ENCODE results near the gene SLC25A41. TPM values are rescaled to one million over a fixed set of nuclear protein-coding genes. Genes with fewer than 3 reads are reported as not detected.

Gene SLC25A41
- total RNA-seq, 1 experiment from 2014 or later, result 1.4 TPM

DNA sequence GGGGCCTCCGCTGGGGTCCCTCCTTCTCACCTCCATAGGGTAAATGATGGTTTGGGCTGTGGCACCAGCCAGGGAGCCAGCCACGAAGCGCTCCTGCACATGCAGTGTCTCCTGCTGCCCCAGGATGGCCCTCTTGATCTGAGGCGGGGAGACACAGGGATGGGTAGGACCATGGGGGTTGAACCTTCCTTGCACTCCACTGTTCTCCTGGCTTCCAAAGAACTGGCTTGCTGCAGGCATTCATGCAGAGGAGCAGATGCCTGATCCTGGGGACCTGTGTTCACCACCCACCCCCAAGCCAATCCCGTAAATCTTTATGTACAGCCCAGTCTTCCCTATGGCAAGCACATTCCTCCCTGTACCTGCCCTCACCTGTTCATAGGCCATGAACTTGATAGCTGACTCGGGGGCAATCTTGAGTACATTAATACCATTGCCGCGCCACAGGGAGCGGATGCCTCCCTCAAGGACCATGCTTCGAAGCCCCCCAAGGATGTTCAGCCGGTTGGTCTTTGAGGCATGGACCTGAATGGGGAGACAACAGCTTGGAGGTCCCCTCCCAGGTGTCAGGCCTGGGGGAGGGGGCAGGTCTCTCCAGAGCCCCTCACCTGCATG is 20.5 kb upstream of the SLC25A41 start:
- peaks cover 9% of the 10 kb centered on the region for H3K4me1 Mint-ChIP-seq (ENCODE audit: low read depth, unreplicated experiment)
- no peaks in the 10 kb centered on the region for H3K9me3 Mint-ChIP-seq (ENCODE audit: low read depth, unreplicated experiment)
- no TSS peak for BruUV-seq (replicated peaks)
- no peaks in the 10 kb centered on the region for H3K27me3 Mint-ChIP-seq (ENCODE audit: unreplicated experiment)
- no peak for DNase-seq
- peaks cover 31% of the 10 kb centered on the region for H3K36me3 Mint-ChIP-seq (ENCODE audit: insufficient read depth, unreplicated experiment)
- CTCF ChIA-PET, result no interaction called here
- no peak overlapping the region for H3K27ac Mint-ChIP-seq (ENCODE audit: unreplicated experiment)
- no peak overlapping the region for H3K4me3 Mint-ChIP-seq (ENCODE audit: low read depth, unreplicated experiment)
- intact Hi-C loops (cut with micrococcal nuclease; ENCODE audit: unreplicated experiment), result no loop called here
- no peak for TF ChIP-seq CTCF (IDR thresholded peaks at IDR 0.05; ENCODE audit: unreplicated experiment)

DNA sequence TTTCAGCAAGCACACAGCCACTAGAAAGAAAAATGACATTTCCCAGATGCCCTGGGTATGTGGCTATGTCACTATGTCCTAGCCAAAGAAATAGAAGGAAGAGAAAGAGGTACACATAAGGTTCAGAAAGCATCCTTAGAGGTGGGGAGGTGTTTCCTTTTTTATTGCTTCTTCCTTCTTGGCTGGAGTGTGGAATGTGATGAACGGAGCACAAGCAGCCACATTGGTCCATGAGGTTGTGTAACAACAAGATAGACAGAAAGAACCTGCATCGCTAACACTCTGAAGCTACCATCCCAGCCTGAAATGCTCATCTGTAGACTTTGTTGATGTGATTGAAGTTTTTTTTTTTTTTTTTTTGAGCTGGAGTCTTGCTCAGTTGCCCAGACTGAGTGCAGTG is 19.3 kb upstream of the SLC25A41 start:
- no TSS peak for BruUV-seq (replicated peaks)
- no peak for TF ChIP-seq CTCF (IDR thresholded peaks at IDR 0.05; ENCODE audit: unreplicated experiment)
- Mint-ChIP-seq H3K4me1 (ENCODE audit: low read depth, unreplicated experiment) (no peaks in the 10 kb centered on the region), H3K36me3 (ENCODE audit: insufficient read depth, unreplicated experiment) (peaks cover 24% of the 10 kb centered on the region), H3K4me3 (ENCODE audit: low read depth, unreplicated experiment) (no peak overlapping the region), H3K9me3 (ENCODE audit: low read depth, unreplicated experiment) (no peaks in the 10 kb centered on the region), H3K27ac (ENCODE audit: unreplicated experiment) (no peak overlapping the region), H3K27me3 (ENCODE audit: unreplicated experiment) (no peaks in the 10 kb centered on the region)
- CTCF ChIA-PET, result no interaction called here
- no peak for DNase-seq
- intact Hi-C loops (cut with micrococcal nuclease; ENCODE audit: unreplicated experiment), result no loop called here

- peaks cover 24% of the 10 kb centered on the region for H3K36me3 Mint-ChIP-seq (ENCODE audit: insufficient read depth, unreplicated experiment)
- CTCF ChIA-PET, result interaction anchor here (0.6 kb wide), 1 partner anchor 278 kb away, joined by 3 read pairs; no protein-coding TSS in a partner anchor
- no peak for TF ChIP-seq CTCF (IDR thresholded peaks at IDR 0.05; ENCODE audit: unreplicated experiment)
- no peaks in the 10 kb centered on the region for H3K27me3 Mint-ChIP-seq (ENCODE audit: unreplicated experiment)
- H3K4me3 Mint-ChIP-seq (ENCODE audit: low read depth, unreplicated experiment), result no peak overlapping the region
- intact Hi-C loops (cut with micrococcal nuclease; ENCODE audit: unreplicated experiment), result no loop called here
- H3K9me3 Mint-ChIP-seq (ENCODE audit: low read depth, unreplicated experiment), result no peaks in the 10 kb centered on the region
- DNase-seq, result no peak
- BruUV-seq (replicated peaks), result no TSS peak
- H3K27ac Mint-ChIP-seq (ENCODE audit: unreplicated experiment), result no peak overlapping the region
- H3K4me1 Mint-ChIP-seq (ENCODE audit: low read depth, unreplicated experiment), result no peaks in the 10 kb centered on the region
Measured at GRCh38 chr19:6452223-6452614, 18.7 kb upstream of the SLC25A41 start.

DNA sequence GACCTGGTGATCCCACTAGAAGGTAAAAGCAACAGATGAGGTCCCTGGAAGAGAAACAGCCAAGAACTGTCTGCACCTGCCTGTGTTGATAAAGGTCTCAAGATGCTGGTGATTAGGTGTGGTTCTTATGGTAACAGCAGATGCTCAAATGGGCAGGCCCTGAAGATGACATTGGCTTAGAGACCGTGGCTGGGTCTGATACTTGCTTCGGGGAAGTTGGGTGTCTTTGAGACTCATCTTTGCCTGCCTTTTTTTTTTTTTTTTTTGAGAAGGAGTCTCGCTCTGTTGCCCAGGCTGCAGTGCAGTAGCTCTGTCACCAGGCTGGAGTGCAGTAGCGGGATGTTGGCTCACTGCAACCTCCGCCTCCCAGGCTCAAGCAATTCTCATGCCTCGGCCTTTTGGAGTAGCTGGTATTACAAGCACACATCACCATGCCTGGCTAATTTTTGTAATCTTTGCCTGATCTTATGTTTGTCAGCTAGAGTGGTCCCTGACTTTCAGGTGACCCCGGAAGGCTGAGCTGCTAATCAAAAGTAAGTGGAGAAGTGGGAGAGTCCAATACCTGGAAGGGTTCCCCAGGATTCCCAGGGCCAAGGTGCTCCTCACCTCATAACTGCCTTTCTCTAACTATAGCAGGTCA is 18.1 kb upstream of the SLC25A41 start:
- CTCF ChIA-PET, result interaction anchor here (0.6 kb wide), 1 partner anchor 277 kb away, joined by 3 read pairs; no protein-coding TSS in a partner anchor
- no peak for DNase-seq

More for the DNA sequence above, 18.1 kb upstream of the SLC25A41 start:
- intact Hi-C loops (cut with micrococcal nuclease; ENCODE audit: unreplicated experiment), result no loop called here
- BruUV-seq (replicated peaks), result no TSS peak
- Mint-ChIP-seq H3K27ac (ENCODE audit: unreplicated experiment) (no peak overlapping the region), H3K4me3 (ENCODE audit: low read depth, unreplicated experiment) (no peak overlapping the region), H3K4me1 (ENCODE audit: low read depth, unreplicated experiment) (no peaks in the 10 kb centered on the region), H3K36me3 (ENCODE audit: insufficient read depth, unreplicated experiment) (peaks cover 24% of the 10 kb centered on the region), H3K9me3 (ENCODE audit: low read depth, unreplicated experiment) (no peaks in the 10 kb centered on the region), H3K27me3 (ENCODE audit: unreplicated experiment) (no peaks in the 10 kb centered on the region)
- TF ChIP-seq CTCF (IDR thresholded peaks at IDR 0.05; ENCODE audit: unreplicated experiment), result no peak
